Parietal lobe (tissue), 1 donor: ENCODE results near the gene HELLS. TPM values are rescaled to one million over a fixed set of nuclear protein-coding genes. Genes with fewer than 3 reads are reported as not detected.

Source experiments
- total RNA-seq: library from RNA; depleted of rRNA; stranded (reverse); fragments of >200 nt; gene quantifications from one replicate; pipeline ENCODE4 v1.2.3, GENCODE V29; 2014

HELLS gene
- 59.5 TPM for total RNA-seq

GRCh38 chr10:94545391-94546048, at the start of gene HELLS:
Gene HELLS (plus strand): TSS chr10:94545788. CDS start chr10:94545922, 134 bp downstream.

Other genes starting within 250 kb of the HELLS start
- 27.2 TPM for gene NOC3L, start 182.8 kb upstream of the HELLS start, total RNA-seq
- gene TBC1D12, start 143.2 kb upstream of the HELLS start, total RNA-seq: 47.6 TPM
- gene CYP2C18, start 137.9 kb downstream of the HELLS start, total RNA-seq: not detected
- gene CYP2C19, start 216.9 kb downstream of the HELLS start, total RNA-seq: not detected